Muscle layer of duodenum (tissue), 2 donors: Measurements from ENCODE around the gene SPESP1.
"Not testable (repeated sequence)": the region's sequence is repeated elsewhere in the genome, so short reads cannot be mapped to it uniquely, and the experiment has no call there.

ENCODE experiments used
- H3K27ac ChIP-seq: one replicate; pipeline ENCODE4 v1.7.0; 2013; ENCODE audit warnings: mild to moderate bottlenecking, low read length
- H3K27me3 ChIP-seq: one replicate; pipeline ENCODE4 v1.7.0; 2013; ENCODE audit warnings: low read depth, mild to moderate bottlenecking, control low read depth, low read length
- H3K36me3 ChIP-seq, 2 donors: one replicate each; pipeline ENCODE4 v1.7.0; 2013; ENCODE audit warnings: low read length in 2 of 2, control low read depth in 1 of 2, mild to moderate bottlenecking in 1 of 2; ENCODE audit not compliant: insufficient read depth in 2 of 2, control insufficient read depth in 1 of 2
- H3K4me1 ChIP-seq, 2 donors: one replicate each; pipeline ENCODE4 v1.7.0; 2013; ENCODE audit warnings: low read length in 2 of 2, mild to moderate bottlenecking in 2 of 2, control low read depth in 1 of 2, moderate library complexity in 1 of 2; ENCODE audit not compliant: insufficient read depth in 2 of 2, control insufficient read depth in 1 of 2
- H3K4me3 ChIP-seq, 2 donors: one replicate each; pipeline ENCODE4 v1.7.0; 2013; ENCODE audit warnings: low read length in 2 of 2, low read depth in 1 of 2, mild to moderate bottlenecking in 1 of 2
- H3K9me3 ChIP-seq, 2 donors: one replicate each; pipeline ENCODE4 v1.7.0; 2013; ENCODE audit warnings: low read length in 2 of 2, control low read depth in 1 of 2, mild to moderate bottlenecking in 1 of 2; ENCODE audit not compliant: control insufficient read depth in 1 of 2
- donor health status: healthy.

The SPESP1 gene

DNA sequence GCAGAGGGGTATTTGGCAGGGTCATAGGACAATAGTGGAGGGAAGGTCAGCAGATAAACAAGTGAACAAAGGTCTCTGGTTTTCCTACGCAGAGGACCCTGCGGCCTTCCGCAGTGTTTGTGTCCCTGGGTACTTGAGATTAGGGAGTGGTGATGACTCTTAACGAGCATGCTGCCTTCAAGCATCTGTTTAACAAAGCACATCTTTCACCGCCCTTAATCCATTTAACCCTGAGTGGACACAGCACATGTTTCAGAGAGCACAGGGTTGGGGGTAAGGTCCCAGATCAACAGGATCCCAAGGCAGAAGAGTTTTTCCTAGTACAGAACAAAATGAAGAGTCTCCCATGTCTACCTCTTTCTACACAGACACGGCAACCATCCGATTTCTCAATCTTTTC, 33.4 kb downstream of the SPESP1 start:
- H3K4me3 ChIP-seq, H3K9me3 ChIP-seq, H3K36me3 ChIP-seq, H3K4me1 ChIP-seq, H3K27ac ChIP-seq, H3K27me3 ChIP-seq: not testable (repeated sequence)

DNA sequence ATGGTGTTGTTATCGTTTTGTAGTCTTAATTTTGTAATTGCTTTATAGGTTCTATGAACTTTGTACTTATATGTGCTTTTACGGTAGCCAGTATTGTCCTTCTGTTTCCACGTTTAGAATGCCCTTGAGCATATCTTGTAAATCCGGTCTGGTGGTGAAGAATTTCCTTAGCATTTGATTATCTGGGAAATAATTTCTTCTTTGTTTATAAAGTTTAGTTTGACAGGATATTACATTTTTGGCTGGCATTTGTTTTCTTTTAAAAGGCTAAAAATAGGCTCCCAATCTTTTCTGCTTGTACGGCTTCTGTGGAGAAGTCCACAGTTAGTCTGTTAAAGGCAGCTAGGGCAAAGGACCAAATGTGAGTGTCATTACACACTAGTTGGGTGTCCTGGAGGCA, 36.7 kb downstream of the SPESP1 start:
- Histone ChIP-seq H3K27ac (no peak overlapping the region), H3K36me3 (no peaks in the 10 kb centered on the region), H3K4me1 (no peaks in the 10 kb centered on the region), H3K9me3 (peaks cover 6 to 23% of the 10 kb centered on the region in 2 donors), H3K4me3 (no peak overlapping the region), H3K27me3 (no peaks in the 10 kb centered on the region)

DNA sequence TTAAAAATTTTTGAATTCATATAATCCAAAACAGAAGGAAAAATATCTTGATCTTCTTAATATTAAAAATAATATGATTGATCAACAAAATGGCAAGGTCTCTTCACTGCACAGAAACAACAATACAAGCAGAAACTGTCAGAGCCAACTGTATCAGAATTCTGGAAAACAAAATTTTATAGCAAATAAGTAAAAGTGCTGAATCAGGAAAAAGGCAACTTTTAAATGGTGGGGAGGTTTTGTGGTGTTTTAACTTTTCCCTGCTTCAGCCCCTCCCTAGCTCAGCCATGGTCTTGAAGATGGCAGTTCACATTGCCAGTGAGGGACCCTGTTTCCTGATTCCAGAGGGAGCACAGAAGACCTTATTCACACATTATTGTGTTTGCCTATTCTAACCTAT, 37.6 kb downstream of the SPESP1 start:
- H3K27ac ChIP-seq: no peak overlapping the region
- H3K27me3 ChIP-seq: no peaks in the 10 kb centered on the region
- no peak overlapping the region for H3K4me3 ChIP-seq
- peaks cover 0 to 4% of the 10 kb centered on the region in 2 donors for H3K4me1 ChIP-seq
- no peaks in the 10 kb centered on the region for H3K36me3 ChIP-seq
- H3K9me3 ChIP-seq: peaks cover 6 to 23% of the 10 kb centered on the region in 2 donors

DNA sequence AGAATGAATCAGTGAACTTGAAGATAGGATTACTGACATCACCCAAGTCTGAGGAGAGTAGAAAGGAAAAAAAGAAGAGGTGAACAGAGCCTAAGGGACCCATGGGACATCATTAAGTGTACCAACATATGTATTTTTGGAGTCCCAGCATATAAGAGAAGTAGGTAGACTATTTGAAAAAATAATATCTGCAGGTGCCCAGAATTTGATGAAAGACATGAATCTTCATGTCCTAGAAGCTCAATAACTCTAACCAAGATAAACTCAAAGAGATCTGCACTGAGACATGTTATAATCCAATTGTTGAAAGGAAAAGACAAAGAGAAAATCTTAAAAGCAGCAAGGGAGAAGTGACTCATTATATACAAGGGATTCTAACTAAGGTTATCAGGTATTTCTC, 39.0 kb downstream of the SPESP1 start:
- Histone ChIP-seq H3K9me3 (peaks cover 6 to 23% of the 10 kb centered on the region in 2 donors), H3K4me1 (peaks cover 0 to 6% of the 10 kb centered on the region in 2 donors), H3K27me3 (no peaks in the 10 kb centered on the region), H3K4me3 (no peak overlapping the region), H3K27ac (no peak overlapping the region), H3K36me3 (no peaks in the 10 kb centered on the region)

DNA sequence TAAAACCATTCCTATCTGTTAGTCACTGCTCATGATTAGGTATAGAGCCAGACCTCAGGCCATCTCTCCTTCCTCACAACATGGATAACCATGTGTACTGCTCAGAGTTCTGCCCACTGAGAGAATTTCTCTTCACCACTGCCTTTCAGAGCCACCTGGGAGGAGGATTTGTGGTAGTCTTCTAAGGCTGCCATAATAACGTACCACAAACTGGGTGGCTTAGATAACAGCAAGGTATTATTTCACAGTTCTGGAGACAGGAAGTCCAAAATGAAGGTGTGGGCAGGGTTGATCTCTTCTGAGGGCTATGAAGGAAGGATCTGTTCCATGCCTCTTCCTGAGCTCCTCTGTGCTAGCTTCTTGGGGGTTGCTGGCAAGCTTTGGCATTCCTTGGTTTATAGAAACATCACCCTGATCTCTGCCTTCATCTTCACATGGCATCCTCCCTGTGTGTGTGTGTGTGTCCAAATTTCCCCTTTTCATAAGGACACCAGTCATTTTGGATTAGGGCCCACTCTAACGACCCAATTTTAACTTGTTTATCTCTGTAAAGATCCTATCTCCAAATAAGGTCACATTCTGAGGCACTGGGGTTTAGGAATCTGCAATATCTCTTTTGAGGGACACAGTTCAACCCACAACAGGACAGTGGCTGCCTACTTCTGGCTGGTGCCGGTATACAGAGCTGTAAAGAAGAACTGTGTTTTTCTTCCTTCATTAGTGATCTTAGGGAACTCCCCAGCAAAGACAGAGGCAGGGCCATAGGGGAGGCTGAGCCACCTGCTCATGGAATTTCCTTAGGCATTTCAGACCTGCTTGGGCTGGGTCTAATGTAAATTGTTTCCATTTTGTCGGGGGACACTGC, 42.1 kb downstream of the SPESP1 start:
- H3K4me1 ChIP-seq: peaks cover 0 to 6% of the 10 kb centered on the region in 2 donors
- no peaks in the 10 kb centered on the region for H3K36me3 ChIP-seq
- no peak overlapping the region for H3K27ac ChIP-seq
- no peak overlapping the region for H3K4me3 ChIP-seq
- H3K27me3 ChIP-seq: no peaks in the 10 kb centered on the region
- peaks cover 6 to 23% of the 10 kb centered on the region in 2 donors for H3K9me3 ChIP-seq

DNA sequence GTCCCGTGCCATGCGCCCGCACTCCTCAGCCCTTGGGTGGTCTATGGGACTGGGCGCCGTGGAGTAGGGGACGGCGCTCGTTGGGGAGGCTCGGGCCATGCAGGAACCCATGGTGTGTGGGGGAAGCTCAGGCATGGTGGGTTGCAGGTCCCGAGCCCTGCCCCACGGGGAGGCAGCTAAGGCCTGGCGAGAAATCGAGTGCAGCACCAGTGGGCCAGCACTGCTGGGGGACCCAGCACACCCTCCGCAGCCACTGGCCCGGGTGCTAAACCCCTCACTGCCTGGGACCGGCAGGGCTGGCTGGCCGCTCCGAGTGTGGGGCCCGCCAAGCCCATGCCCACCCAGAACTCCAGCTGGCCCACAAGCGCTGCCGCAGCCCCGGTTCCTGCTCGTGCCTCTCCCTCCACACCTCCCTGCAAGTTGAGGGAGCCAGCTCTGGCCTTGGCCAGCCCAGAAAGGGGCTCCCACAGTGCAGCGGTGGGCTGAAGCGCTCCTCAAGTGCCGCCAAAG, 45.4 kb downstream of the SPESP1 start:
- H3K4me3 ChIP-seq, H3K27ac ChIP-seq, H3K36me3 ChIP-seq, H3K27me3 ChIP-seq, H3K9me3 ChIP-seq, H3K4me1 ChIP-seq: not testable (repeated sequence)

DNA sequence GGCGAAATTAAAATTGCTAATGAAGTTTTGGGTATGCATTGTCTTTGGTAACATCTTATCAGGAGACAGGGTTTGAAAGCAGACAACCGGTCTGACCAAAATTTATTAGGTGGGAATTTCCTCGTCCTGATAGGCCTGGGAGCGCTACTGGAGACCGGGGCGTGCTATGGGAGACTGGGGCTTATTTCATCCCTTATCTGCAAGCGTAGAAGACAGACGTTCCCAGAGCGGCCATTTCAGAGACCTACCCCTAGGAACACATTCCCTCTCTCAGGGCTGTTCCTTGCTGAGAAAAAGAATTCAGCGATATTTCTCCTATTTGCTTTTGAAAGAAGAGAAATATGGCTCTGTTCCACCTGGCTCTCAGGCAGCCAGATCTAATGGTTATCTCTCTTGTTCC, 47.1 kb downstream of the SPESP1 start:
- H3K27me3 ChIP-seq, H3K27ac ChIP-seq, H3K36me3 ChIP-seq, H3K4me1 ChIP-seq, H3K4me3 ChIP-seq, H3K9me3 ChIP-seq: not testable (repeated sequence)

DNA sequence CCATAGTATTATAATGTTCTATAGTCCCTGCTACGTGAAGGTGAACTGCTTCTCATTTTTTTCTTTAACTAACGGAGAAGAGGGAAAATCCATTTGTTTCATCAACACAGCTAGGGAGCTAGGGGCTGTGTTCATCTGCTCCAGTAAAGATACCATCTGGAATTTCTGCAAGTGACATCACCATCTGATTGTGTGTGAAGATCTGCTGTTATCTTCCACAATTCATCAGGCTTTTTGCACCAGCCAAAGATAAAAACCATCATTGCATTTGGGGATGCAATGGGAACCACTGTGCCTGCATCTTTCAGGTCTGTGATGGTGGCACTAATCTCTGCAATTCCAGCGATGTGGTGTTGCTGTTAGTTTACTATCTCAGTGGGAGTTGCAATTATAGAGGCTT, 48.7 kb downstream of the SPESP1 start:
- no peaks in the 10 kb centered on the region for H3K9me3 ChIP-seq

DNA sequence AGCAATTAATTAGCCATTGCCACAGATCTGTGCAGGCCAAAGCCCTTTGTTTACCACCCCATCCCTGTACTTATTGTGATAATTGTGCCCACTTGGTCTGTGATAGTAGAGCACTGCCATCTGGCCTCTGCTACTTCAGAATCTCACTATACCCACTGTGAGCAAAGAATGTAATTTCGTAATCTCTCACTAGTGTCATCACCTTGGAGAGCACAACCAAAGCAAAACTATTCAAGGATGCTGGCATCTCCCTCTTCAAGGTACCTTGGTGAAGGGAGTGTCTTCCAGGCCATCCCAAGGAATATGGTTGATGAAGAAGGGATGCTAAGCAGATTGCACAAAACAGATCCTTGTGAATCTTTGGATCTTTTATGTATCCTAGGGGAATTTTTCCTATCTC, 49.5 kb downstream of the SPESP1 start:
- Histone ChIP-seq H3K27me3 (no peaks in the 10 kb centered on the region), H3K4me3 (no peak overlapping the region), H3K27ac (no peak overlapping the region), H3K9me3 (no peaks in the 10 kb centered on the region), H3K36me3 (no peaks in the 10 kb centered on the region), H3K4me1 (no peaks in the 10 kb centered on the region)

More for the DNA sequence above, 48.7 kb downstream of the SPESP1 start:
- H3K4me3 ChIP-seq: no peak overlapping the region
- H3K27ac ChIP-seq: no peak overlapping the region
- no peaks in the 10 kb centered on the region for H3K4me1 ChIP-seq
- no peaks in the 10 kb centered on the region for H3K36me3 ChIP-seq
- no peaks in the 10 kb centered on the region for H3K27me3 ChIP-seq

DNA sequence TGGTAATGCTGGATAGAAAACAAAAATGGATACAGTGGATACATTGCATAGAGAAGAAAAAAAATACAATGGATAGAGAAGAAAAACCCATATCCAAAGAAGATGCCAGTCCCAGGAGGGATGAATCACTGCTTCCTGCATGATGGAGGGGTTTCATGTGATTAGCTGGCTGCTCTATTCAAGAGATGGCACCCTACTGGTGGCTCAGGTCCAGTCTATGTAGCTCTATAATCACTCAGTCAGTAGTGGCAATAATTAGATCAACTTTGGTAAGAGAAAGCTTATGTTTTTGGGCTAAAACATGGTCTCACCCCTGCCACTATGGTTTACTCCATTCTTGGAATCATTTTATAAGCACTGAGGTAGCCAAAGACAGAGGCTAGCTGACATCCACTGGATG, 50.5 kb downstream of the SPESP1 start:
- Histone ChIP-seq H3K4me3 (no peak overlapping the region), H3K36me3 (no peaks in the 10 kb centered on the region), H3K4me1 (no peaks in the 10 kb centered on the region), H3K27me3 (no peaks in the 10 kb centered on the region), H3K9me3 (no peaks in the 10 kb centered on the region), H3K27ac (no peak overlapping the region)

DNA sequence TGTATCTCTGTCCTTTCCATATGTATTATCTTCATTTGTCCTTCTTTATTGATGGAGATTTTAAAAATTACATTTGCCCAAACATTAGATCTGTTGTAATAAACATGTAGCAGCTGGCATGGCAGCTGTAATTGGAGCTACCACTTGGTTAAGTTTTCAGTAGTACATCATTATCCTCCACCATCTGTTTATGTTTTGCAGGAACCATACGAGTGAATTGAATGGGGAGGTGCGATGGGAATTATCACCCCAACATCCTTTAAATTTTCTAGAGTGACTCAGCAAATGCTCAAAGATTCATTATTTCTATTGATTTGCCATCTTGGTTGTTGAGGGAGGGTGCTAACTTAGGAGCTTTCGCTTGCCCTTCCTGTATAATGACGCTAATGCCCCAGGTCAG, 51.6 kb downstream of the SPESP1 start:
- Histone ChIP-seq H3K27ac (no peak overlapping the region), H3K4me3 (no peak overlapping the region), H3K36me3 (no peaks in the 10 kb centered on the region), H3K9me3 (no peaks in the 10 kb centered on the region), H3K27me3 (no peaks in the 10 kb centered on the region), H3K4me1 (no peaks in the 10 kb centered on the region)
